GM12872 (cell line): ENCODE data around the gene SFSWAP.

ENCODE experiments used
- TF ChIP-seq, protein P1 (sequence below): IDR thresholded peaks from 3 replicates; pipeline ENCODE4 v1.5.1; 2011; ENCODE audit warnings: low read depth, mild to moderate bottlenecking, low read length, moderate library complexity; ENCODE audit not compliant: insufficient read depth

SFSWAP gene

DNA sequence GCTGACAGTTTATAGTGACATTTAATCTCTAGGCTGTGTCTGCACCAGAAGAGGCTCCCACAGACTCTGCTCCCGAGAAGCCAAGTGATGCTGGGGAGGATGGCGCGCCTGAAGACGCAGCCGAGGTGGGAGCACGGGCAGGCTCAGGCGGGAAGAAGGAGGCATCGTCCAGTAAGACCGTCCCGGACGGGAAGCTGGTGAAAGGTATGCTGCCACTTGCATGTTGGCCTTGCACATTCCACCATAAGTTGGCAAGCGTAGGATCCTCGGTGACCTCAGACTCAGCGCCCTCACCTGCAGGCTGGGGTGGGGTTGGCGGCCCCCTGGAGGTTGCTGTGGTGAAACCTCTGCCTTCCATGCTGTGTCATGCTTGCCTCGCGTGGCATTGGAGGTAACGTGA lies 45.6 kb downstream of the SFSWAP start:
- TF ChIP-seq, protein P1, sequence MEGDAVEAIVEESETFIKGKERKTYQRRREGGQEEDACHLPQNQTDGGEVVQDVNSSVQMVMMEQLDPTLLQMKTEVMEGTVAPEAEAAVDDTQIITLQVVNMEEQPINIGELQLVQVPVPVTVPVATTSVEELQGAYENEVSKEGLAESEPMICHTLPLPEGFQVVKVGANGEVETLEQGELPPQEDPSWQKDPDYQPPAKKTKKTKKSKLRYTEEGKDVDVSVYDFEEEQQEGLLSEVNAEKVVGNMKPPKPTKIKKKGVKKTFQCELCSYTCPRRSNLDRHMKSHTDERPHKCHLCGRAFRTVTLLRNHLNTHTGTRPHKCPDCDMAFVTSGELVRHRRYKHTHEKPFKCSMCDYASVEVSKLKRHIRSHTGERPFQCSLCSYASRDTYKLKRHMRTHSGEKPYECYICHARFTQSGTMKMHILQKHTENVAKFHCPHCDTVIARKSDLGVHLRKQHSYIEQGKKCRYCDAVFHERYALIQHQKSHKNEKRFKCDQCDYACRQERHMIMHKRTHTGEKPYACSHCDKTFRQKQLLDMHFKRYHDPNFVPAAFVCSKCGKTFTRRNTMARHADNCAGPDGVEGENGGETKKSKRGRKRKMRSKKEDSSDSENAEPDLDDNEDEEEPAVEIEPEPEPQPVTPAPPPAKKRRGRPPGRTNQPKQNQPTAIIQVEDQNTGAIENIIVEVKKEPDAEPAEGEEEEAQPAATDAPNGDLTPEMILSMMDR = no peak

DNA sequence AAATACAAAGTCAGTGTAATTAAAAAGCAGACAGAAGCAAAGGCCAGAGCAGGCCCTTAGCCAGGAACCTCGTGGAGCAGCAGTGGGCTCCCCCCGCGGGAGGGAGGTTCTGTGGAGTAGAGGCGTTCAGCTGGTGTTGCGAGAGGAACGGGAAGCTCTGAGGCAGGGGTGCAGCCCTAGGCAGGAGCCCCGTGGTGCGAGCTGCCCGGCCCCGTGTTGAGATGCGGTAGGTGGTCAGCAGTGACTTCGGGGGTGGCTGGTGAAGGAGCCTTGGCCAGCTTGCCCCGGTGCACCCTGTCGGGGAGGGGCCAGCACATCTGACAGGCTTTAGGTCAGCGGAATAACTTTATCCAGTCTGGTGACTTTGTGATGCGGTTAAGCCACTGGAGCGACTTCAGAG lies 46.2 kb downstream of the SFSWAP start:
- TF ChIP-seq, protein P1 = no peak

DNA sequence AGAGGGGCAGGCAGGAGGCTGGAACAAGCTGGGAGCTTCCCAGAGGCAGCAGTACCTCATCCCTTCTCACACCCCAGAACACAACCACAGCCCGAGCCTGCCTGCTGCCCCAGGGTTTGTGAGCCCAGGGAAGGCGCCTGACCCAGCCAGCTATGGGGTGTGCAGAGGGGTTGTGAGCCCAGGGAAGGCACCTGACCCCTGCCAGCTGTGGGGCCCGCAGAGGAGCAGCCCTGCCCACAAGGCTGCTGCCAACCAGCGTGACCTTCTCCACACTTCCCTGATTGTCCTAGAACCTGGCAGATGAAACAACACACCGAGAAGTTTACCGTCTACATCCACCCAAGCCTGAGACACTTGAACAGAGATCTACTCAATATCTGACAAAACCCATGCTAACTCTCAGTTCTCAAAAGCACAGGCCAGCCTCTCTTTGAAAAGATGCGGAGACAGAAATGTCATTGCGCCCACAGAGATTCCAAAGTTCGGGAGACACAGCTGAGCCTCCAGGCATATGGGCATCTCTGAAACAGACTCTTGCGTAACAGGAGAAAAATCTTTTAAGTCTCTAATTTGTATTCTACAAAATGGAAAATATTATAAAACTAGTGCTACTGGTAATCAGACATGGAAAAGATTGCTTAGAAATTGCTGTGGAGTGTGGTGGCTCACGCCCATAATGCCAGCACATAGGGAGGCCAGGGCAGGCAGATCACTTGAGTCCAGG lies 47.3 kb downstream of the SFSWAP start:
- TF ChIP-seq, protein P1 = no peak

DNA sequence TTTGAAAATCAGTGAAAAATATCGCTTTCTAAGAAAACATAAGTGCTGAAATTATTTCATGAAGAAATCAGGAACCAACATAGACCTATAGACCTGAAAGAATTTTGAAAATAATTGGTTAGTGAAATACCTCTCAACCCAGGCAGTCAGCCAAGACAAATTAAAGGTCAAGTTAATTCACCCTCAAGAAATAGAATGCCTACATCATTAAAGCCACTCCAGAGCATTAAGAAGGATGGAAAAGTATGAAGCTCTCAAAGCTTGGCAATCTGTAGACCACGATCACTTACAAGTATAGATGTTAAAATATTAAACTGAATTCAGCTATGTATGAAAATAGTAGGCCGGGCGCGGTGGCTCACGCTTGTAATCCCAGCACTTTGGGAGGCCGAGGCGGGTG lies 48.3 kb downstream of the SFSWAP start:
- TF ChIP-seq, protein P1 = no peak

DNA sequence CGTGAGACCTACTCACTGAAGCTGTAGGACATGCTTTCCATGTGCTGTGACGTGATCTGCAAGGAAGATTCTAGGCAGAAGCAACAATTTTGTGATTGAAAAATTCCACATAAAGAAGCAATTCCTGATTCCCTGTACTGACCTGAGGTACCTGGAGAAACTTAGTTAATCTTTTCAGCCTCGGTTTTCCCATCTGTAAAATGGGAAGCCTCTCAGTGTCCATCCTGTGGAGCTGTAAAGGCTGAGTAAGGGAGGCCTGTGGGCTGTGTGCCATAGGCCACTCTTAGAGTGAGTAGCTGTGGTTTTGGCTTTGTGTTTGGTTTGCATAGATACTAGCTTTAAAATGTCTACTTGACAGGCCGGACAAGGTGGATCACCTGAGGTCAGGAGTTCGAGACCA lies 50.7 kb downstream of the SFSWAP start:
- TF ChIP-seq, protein P1 = no peak

DNA sequence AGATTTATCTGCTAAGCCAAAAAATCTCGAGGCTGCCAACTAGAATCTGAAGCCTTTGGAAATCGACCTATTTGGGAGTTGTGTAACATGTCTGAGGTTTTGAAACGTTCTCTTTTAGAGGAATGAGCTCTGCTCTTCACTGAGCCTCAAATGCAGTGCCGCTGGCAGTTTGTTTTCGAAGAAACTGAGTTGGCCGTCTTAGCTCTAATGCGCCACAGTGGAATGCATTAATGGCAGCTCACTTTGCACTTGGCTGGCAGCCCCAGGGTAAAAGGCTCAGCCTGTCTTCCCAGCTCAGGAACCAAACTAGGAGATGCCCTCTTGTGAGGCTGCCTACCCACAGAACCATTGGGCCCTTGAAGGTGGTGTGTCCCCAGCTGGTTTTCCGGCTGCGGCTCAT lies 53.8 kb downstream of the SFSWAP start:
- TF ChIP-seq, protein P1 = no peak

DNA sequence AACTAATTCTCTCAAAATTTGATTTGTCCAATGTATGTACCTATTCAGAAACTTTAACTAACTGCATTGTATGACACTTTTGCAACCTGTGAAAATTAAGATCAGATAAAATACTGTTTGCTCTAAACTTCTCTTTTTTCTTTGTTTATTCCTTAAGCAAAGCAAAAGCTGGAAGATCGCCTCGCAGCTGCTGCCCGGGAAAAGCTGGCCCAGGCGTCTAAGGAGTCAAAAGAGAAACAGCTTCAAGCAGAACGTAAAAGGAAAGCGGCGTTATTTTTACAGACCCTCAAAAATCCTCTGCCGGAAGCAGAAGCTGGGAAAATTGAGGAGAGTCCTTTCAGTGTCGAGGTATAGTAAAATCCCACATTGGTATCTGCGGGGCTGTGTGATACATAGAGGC lies 55.1 kb downstream of the SFSWAP start:
- TF ChIP-seq, protein P1 = no peak
